ENCODE measurements around the gene TTC23L.

DNA sequence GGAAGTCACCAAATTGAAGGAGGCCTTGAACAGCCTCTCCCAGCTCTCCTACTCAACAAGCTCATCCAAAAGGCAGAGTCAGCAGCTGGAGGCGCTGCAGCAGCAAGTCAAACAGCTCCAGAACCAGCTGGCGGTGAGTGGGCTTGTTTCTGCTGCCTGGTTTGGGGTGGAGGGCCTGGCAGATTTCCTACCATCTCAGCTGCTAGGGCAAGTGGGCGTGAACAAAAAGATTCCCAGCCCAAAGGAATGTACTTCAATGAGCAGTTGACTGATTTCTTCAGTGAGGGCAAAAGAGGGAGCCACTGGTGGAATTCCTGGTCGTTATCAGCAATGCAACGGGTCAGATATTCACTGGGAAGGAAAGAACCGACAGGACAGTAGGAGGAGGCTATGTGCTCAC lies 12.6 kb upstream of the TTC23L start:
- TF ChIP-seq POLR2AphosphoS5 (IDR thresholded peaks at IDR 0.05; ENCODE audit: low read depth, low read length): no peak
- no peak for TF ChIP-seq POLR2A (IDR thresholded peaks at IDR 0.05; ENCODE audit: low read depth, low read length)
- TF ChIP-seq TAF1 (IDR thresholded peaks at IDR 0.05; ENCODE audit: low read depth, low read length): no peak
